ENCODE results near the gene PRLHR.

Gene PRLHR

DNA sequence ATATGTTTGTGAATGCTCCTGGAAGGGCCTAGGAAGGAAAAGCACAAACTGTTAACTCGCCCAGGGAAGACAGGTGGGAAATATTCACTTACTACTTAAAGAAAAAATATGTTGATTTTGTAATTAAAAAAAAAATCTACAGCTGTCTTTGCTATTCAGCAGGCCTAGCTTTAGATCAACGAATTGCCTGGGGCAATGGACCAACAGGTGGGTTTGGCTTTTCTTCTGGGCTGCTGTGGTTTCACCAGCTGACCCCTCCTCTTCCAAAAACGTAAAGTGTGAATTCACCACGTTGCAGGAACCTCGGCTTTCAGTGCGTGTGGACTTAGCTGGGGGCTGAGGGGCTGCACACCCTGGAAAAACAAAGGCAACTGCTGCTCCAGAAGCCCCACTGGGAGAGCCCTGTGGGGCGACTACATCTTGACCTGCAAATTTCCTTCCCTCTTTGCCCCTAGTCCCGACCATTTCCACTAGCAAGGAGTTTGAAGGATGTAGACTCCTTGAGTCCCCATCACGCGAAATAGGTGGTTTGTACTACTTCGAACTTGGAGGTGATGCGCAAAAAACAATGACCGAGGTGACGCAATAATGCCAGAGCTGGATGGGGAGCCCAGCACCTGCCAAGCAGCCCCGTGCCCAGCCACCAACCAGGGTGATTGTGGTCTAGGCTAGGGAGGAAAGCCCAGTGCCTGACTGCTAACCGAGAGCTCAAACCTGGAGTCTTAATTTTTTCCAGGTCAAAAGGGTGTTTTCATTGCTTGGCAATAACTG, 7.4 kb downstream of the PRLHR start:
- no peak for DNase-seq (ENCODE audit: low spot score)

DNA sequence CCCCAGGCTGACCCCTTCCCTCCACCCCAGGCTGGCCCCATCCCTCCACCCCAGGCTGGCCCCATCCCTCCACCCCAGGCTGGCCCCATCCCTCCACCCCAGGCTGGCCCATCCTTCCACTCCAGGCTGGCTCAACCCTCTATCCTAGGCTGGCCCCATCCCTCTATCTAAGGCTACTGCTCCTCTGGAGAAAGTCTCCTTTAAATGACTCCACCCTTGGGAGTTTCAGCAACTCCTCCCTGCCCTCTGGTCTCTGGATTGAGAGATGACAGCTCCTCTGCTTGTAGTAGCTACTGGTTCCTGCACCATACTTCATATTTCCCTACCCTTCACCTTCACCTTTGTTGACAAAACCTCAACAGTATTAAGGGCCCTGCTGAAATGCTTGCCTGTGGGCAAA, 8.5 kb downstream of the PRLHR start:
- no peak for DNase-seq (ENCODE audit: low spot score)

DNA sequence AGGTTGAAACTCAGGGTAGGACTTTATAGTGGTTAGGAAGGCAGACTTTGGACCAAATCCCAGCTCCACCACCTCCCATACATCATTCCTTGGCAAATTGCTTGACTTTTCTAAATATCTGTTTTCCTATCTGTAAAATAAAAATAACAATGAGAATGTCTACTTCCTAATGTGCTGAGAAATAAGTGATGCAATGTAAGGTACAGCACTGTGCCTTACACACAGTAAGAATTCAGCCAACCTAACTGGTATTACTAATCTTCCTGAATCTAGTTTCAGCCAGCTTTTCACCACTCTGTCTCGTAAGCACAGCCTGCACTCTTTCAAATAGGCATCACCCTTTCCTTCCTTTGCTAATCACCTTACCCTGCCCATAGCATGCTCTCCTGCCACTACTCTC, 9.7 kb downstream of the PRLHR start:
- DNase-seq (ENCODE audit: low spot score): no peak

DNA sequence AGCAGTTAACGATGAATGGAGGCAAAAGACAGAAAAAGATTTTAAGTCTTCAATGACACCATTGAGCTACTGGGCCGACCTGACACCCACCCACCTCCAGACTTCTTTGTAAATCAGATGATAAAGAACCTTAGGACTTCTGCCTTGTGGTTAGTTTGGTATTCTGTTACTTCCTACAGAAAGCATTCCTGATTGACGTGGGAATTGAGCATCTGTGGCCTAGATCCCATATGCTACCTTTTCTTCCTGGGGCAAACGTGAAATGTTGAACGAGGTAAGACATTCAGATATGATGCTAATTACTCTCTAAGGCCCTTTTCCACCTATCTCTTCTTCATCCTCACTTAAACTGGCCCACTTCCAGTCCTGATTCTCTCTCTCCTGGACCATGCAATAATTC, 10.2 kb downstream of the PRLHR start:
- DNase-seq (ENCODE audit: low spot score): no peak

DNA sequence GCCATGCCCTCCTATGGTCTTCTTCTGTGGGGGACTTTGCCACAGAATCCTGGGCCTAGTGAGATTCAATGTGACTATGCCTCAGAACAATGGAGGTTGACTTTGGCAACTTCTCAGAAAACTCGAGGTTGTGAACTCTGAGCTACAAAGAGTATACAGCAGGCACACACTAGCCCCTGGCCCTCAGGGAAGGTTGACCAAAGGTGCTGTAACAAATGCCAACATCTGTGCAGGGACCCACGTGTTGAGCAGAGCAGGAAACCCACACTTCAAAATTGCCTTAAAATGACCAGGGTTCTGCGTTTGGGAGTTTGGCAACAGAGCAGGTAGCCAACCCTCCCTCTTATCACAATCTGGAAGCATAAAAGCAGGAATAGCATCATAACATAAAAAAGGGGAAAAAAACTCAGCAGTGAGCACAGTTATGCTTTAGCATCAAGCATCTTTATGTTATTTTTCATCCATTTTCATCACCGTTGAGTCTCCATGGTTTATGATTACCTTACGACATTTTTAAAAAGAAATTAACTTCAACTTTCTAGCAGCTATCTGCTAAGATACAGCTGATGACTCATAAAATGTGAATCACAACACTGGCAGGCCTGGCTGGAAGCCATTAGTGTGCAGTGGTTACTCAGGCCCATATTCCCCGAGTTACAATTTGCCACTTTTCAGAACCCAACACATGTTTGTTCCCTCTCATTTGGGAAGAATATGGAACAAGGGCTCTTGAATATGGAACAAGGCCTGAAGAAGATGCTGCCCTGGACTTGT, 11.1 kb downstream of the PRLHR start:
- no peak for DNase-seq (ENCODE audit: low spot score)

DNA sequence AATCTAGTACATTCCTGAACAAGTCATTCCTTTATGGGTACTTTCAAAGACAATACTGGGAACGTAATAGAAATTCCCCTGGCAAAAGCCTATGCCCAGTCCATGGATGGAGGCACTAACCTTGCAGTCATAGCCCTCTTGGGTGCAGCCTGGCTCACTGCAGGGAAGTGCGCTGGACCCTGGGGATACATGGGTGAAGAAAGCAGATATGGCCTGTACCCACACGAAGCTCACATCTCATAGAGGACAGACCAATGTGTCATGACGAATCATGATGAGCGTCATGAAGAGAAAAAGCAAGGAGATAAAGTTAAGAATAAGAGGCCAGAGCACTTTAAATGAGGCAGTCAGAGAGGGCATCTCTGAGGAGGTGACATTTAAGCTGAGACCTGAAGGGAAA, 11.8 kb downstream of the PRLHR start:
- no peak for DNase-seq (ENCODE audit: low spot score)

DNA sequence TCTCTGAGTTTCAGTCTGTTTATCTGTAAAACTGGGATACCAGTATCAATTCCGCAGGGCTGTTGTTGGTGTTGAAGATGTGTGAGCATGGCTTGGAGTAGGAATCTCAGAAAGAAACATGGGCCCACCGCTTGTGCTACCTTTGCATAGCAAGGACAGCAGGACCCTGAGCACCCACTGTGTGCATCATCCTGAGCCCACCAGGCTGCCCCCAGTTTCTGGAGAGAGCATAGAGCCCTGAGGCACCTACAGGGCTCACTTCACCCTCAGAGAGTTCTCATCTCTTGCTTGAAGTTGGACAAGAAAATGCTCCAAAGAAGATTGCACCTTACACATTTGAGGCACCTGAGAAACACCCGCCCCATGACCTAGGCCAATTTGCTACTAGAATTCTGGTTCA, 12.9 kb downstream of the PRLHR start:
- DNase-seq (ENCODE audit: low spot score): no peak

DNA sequence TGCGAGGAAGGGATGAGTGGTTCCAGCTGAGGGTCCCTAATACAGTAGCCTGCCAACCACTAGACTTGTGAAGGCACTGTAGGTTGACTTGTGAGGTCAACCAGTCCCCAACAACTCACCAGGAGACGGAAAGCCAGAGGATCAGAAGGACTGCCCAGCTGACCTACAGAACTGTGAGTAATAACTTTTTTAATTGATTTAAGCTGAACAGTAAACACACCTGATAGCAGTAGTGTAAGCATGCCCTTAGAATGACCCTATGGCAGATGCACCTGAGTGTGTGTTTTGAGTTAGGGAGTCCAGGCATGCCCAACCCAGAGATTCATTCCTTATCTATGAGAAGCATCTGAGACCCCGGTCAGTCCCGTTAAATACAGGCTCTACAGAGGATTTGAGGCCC, 14.1 kb downstream of the PRLHR start:
- DNase-seq (ENCODE audit: low spot score): no peak

DNA sequence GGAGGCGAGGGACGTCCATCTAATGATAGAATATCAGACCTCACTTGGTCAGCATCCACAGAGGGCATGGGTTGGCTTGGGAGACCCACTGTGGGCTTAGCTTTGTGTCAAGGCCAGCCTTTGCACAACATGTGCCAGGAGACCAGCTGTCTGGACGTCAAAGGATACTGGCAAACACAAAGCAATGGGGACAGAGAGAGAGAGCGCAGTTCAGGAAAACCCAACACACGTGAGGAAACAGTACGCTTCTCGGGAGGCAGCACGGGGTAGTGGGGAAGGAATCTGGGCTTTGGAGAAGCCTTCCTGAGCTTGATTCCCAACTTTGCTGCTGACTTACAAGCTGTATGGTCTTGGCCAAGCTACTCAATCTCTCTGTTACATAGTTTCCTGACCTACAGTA, 14.7 kb downstream of the PRLHR start:
- DNase-seq (ENCODE audit: low spot score): no peak

DNA sequence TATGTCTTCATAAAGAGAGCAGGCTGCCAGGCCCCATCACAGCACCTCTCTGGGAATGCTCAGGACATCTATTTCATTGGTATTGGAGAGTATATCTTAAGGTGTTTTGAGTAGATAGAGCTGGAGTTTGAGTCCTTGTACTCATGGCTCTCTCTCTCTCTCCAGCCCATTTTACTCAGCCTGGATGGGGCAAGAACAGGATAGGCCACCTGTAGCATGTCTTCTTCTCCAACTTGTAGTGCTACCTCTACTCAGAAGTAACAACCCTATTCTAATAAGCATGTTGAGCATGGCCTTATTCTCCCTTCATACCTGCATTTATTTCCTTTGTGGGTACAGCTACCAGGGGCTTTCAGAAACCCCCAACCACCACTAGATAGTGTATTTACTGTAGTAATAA, 21.9 kb downstream of the PRLHR start:
- no peak for DNase-seq (ENCODE audit: low spot score)

DNA sequence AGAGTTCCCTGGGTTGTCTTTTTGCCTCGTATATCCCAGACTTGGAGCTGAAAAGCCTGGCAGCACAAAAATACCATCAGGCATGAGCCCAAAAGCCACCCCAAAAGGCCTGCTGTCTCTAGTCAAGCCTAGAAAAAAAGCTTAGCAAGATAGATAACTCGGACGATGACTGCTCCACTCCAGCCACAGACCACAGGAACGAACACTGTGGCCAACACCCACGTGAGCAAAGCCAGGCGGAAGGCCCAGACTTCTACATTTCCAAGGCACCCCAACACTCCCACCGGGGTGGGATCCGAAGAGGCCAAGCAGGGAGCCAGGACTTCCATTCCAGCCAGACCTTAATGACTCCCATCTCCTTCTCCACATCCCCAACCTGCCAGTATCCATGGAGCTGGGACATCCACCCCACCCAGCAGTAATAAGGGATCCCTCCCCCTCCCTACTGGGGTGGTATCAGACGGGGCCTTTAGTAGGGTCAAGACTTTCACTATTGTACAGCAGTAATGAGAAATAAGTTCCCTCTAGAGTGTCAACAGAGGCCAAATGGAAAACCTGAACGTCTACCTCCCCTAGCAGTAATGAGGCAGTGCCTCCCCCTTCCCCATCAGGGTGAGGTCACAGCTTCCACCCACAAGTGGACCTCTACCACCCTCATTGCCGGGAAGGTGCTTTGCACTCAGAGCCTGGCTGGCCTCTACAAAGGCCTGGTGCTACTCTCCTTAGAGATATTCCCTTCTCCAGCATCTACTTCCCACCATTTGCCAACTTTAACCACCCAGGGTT, 23.0 kb downstream of the PRLHR start:
- no peak for DNase-seq (ENCODE audit: low spot score)

DNA sequence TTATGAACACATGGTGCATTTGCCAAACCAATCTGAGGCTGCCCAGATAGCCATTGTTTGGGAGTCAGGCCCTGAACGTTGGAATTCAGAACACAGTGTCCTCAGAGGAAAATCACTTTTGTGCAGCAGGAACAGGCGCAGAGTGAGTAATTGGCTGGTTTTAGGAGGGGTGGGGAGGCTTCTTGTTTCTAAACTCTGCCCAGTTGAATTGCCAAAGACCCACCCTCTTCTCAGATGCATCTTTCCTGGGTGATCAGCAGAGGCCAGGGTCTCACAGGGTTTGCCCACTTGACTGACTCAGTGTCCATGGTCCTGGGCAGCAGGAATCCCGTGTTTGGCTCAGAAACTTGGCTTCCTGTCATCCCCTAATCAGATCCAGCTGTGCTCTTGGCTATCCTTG, 24.3 kb downstream of the PRLHR start:
- no peak for DNase-seq (ENCODE audit: low spot score)

DNA sequence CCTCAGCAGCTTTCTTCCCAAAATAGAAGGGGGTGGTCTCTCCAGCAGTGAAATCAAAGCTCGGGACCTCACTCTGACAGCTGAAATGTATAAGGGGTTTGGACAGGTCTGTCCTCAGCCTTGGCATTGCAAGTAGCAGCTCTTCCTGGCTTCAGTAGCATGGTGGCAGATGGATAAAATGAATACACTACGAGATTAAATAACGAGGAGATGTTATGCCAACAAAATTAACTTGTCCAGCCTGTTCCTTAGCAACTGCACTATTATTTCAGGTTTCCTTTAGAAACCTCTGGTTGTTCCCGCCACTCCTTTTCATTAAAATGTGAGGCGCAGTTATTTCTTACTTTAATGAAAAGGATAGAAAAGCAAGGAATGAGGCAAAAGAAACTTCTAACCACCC, 24.9 kb downstream of the PRLHR start:
- no peak for DNase-seq (ENCODE audit: low spot score)

DNA sequence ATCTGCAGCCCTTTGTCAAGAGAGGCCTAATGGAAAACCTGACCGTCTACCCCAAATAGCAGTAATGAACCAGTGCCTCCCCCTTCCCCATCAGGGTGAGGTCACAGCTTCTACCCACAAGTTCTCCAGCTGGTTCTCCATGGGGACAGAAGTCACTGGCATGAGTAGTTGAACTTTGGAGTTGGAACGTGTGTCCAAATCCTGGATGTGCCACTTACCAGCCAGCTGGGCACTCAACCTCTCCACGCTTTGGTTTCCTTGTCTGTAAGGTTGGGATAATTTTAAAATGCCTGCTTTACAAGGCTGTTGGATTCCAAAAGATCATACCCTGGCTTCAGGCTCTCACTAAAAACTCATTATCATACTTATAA, 25.6 kb downstream of the PRLHR start:
- no peak for DNase-seq (ENCODE audit: low spot score)

DNA sequence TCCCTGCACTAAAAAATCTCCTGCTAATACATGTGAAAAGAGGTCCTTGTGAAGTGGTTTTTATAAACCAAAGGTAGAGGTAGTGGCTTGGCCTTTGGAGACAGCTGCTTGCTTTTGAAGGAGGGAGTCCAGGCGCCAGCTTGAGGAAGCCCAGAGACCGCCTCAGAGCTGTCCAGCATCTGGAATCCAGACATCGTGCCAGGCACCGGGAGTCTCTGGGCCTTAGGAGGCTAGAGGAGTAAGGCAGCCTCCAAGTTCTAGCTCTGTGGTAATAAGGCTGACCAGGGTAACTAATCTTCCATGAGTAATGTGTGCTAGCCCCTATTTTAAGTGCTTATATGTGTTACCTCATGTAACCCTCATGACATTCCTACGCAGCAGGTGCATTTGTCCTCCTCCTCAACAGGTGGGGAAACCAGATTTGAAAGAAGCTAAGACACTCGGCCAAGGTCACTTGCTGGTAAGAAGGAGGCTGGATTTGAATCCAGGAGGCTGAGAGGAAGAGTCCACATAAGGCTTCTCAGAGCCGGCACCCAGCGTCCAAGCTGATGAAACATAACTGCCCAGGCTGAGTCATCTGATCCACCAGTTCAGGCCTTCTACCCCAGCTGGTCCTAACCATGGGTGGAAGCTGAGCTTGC, 26.1 kb downstream of the PRLHR start:
- DNase-seq (ENCODE audit: low spot score): no peak

DNA sequence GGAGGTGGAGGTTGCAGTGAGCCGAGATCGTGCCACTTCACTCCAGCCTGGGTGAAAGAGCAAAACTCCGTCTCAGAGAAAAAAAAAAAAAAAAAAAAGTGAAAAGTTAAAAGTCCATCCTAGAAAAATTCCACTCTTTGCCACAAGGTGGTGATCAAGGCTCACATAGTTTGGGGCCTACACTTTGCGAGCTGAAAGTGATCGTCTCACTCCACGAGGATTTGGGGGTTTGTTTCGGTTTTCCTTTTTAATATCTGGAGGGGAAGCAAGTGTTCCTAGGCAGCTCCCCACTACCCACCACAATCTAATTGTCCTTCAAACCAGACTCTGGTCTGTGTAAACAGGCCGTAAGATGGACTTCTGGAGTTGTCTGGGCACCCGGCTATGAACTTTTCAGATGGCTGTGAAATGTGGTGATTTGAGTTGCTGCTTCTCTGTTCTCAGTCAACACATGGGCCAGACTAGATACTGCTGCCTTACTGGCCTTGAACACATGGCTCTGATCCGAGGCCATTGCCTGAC, 27.1 kb downstream of the PRLHR start:
- DNase-seq (ENCODE audit: low spot score): peak; percentile 66

DNA sequence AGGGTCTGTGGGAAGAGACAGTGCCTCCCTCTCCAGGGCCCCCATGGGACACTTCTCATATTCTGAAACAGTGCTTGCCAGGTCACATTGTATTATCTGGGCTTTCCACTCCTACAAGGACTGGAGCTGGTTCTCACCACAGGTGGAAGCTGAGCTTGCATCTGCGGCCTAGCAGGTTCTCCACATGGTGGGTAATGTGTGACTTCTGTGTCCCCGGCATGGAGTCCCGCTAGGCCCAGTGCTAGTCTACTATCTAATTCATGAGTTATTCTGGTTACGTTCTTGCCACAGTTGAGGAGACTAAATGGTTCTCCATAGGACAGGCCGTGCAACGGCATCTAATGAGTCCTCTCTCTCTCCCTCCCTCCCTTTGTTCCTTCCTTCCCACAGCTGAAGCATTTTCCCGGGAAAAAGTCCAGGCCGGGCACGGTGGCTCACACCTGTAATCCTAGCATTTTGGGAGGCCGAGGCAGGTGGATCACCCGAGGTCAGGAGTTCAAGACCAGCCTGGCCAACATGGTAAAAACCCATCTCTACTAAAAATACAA, 27.7 kb downstream of the PRLHR start:
- no peak for DNase-seq (ENCODE audit: low spot score)

DNA sequence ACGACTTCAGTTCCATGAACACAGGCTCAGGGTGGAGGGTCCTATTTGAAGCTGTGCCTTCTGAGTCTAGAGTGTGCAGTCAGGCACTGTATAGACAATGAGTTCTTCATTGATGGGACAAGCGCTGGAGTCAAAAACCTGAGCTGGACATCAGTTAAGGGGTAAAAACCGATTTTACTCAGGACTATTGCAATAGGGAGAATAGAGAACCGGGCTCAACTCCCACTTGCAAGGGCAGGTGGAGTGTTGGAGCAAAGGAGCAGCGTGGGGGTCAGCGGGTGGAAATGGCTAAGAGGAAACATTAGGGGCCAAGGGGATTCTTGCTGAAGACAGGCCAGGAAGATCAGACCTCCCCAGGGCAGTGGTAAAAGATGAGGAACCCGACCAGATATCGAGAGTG, 28.5 kb downstream of the PRLHR start:
- no peak for DNase-seq (ENCODE audit: low spot score)

DNA sequence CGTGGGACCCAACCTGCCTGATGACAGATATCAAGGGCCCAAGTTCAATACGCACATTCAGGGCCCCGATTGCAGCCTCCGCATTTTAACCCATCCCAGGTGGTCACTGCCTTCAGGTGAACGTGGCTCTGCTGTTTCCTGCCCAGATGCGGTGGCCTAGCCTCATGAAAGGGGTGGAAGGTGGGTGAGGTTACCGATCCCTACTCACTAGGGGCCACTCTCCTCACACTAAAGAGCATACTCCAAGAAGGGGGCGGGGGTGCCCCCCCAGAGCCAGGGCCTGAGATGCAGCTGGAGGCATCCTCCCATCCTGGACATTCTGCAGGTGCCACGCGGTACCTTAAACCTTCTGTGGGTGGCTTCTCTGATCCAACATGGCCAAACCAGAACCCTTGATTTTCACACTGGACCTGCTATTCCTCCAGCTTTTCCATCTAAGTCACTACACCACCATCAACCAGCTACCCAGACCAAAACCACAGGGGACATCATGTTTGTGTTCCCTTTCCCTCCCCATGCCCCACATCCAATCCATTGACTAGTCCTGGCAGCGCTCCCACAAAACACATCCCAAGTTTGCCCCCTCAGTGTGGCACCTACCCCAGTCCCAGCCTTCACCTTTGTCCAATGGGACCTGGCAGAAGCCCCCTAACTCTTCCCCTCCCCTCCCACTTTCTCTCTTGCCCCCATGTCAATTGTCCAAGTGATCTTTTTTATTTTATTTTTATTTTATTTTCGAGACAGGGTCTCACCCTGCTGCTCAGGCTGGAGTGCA, 30.0 kb downstream of the PRLHR start:
- no peak for DNase-seq (ENCODE audit: low spot score)

DNA sequence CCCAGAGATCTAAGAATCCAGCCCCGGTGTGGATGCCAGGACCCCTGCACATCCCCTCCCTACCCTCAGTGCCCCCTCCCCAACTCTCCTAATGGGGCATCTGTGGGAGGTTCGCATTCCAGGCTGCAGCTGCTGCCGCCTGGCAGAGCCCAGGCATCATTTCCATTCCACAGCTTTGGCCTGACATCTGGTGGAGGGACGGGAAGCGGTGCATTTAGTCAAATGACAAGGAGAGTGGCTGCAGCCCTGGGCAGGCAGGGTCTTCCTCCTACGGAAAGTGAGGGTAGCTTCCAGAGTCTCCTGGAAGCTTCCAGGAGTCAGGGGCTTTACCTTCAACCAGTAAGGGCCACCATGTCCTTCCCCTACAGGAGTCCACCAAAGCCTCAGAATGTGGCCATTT, 30.8 kb downstream of the PRLHR start:
- DNase-seq (ENCODE audit: low spot score): no peak

DNA sequence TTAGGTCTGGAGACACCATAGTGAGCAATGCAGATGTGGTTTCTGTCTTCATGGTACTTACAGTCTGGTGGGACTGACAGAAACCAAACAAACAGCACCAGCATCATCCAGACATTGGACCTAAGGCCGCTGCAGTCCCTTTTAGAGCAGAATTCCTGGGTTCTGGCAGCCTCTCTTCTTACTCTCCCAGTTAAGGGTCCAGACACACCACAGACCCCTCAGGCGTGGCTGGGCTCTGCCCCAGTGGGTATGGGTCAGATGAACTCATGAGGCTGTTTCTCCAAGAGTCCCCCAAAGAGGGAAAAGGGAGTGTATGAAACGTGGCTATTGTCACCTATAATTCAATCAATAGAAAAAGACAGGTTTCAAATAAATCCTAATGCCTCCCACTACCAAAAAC, 31.3 kb downstream of the PRLHR start:
- no peak for DNase-seq (ENCODE audit: low spot score)

All from hematopoietic multipotent progenitor cell treated with erythropoietin and hydrocortisone succinate and interleukin-3 and kit ligand, for 15 days (in vitro differentiated cells).